ENCODE results near the gene MBOAT7. TPM values are rescaled to one million over a fixed set of nuclear protein-coding genes. Genes with fewer than 3 reads are reported as not detected.

Gene MBOAT7
- total and polyA plus RNA-seq, 7 experiments from 2014 or later = 11.3 to 79.4 (median 34.5) TPM

- Histone ChIP-seq H3K4me1 (ENCODE audit: control insufficient read depth in 2 of 2, insufficient read depth in 2 of 2, low read length in 2 of 2) (peaks cover 19 to 20% of the 10 kb centered on the region in 2 donors), H3K27ac (ENCODE audit: low read depth, low read length) (no peak overlapping the region), H3K4me3 (ENCODE audit: low read length) (no peak overlapping the region), H3K9me3 (ENCODE audit: control insufficient read depth in 2 of 3, low read length in 3 of 3) (no peaks in the 10 kb centered on the region), H3K36me3 (ENCODE audit: control insufficient read depth in 2 of 3, insufficient read depth in 3 of 3, low read length in 3 of 3) (peaks cover 5 to 12% (median 5%) of the 10 kb centered on the region in 3 experiments), H3K27me3 (ENCODE audit: control insufficient read depth in 2 of 2, insufficient read depth in 2 of 2, low read length in 2 of 2) (no peaks in the 10 kb centered on the region)
- Mint-ChIP-seq H3K27me3 (peaks cover 0 to 2% (median 0%) of the 10 kb centered on the region in 5 donors), H3K27ac (peak overlapping the region in 5 of 9 donors; percentile 29 to 100 (median 38)), H3K4me3 (peak overlapping the region; percentile 27 to 97 (median 61)), H3K9me3 (peaks cover 0 to 2% (median 0%) of the 10 kb centered on the region in 11 donors), H3K36me3 (peaks cover 0 to 18% (median 8%) of the 10 kb centered on the region in 5 donors), H3K4me1 (peaks cover 21 to 37% (median 26%) of the 10 kb centered on the region in 7 donors)
- ATAC-seq (no peak), DNase-seq (no peak)
- intact Hi-C loops (cut with micrococcal nuclease) = loop anchor here in 1 of 2 donors (5.0 to 10.0 kb wide), 3 partner anchors 641 to 1192 kb away; partner anchors contain the start of genes RPL28 and TMEM238
- POLR2A ChIA-PET = interaction anchor here (4.8 kb wide), 1 partner anchor 34 kb away, joined by 66 read pairs; the partner anchor contains the start of gene LENG1
- CTCF ChIA-PET = no interaction called here
Observed at GRCh38 chr19:54193011-54193410, 3.6 kb upstream of the MBOAT7 start.

GRCh38 chr19:54191811-54192453, 2.6 kb upstream of the MBOAT7 start:
- DNase-seq (no peak), ATAC-seq (no peak)
- peaks cover 0 to 2% (median 0%) of the 10 kb centered on the region in 5 donors for H3K27me3 Mint-ChIP-seq
- H3K4me3 Mint-ChIP-seq = peak overlapping the region; percentile 81 to 97 (median 90)
- H3K4me1 Mint-ChIP-seq = peaks cover 22 to 47% (median 36%) of the 10 kb centered on the region in 7 donors
- H3K27ac Mint-ChIP-seq = peak overlapping the region; percentile 85 to 100 (median 91)
- ChIA-PET CTCF (interaction anchor here (0.7 kb wide), 1 partner anchor 76 kb away, joined by 3 read pairs; no protein-coding TSS in a partner anchor), POLR2A (interaction anchor here (1.1 to 7.0 kb wide), 7 partner anchors 9 to 77 kb away, joined by 3 to 135 read pairs (median 8); partner anchors contain the start of genes LENG1, PRPF31, RPS9 and TFPT)
- H3K36me3 ChIP-seq (ENCODE audit: control insufficient read depth in 2 of 3, insufficient read depth in 3 of 3, low read length in 3 of 3) = peaks cover 5 to 18% (median 5%) of the 10 kb centered on the region in 3 experiments
- peaks cover 0 to 2% (median 0%) of the 10 kb centered on the region in 11 donors for H3K9me3 Mint-ChIP-seq
- no peaks in the 10 kb centered on the region for H3K27me3 ChIP-seq (ENCODE audit: control insufficient read depth in 2 of 2, insufficient read depth in 2 of 2, low read length in 2 of 2)
- peak overlapping the region; percentile 89 for H3K4me3 ChIP-seq (ENCODE audit: low read length)
- H3K27ac ChIP-seq (ENCODE audit: low read depth, low read length) = peak overlapping the region; percentile 99
- peaks cover 0 to 18% (median 8%) of the 10 kb centered on the region in 5 donors for H3K36me3 Mint-ChIP-seq
- no peaks in the 10 kb centered on the region for H3K9me3 ChIP-seq (ENCODE audit: control insufficient read depth in 2 of 3, low read length in 3 of 3)
- intact Hi-C loops (cut with micrococcal nuclease) = loop anchor here in 1 of 2 donors (5.0 to 10.0 kb wide), 3 partner anchors 640 to 1193 kb away; partner anchors contain the start of genes RPL28 and TMEM238
- peaks cover 20 to 22% of the 10 kb centered on the region in 2 donors for H3K4me1 ChIP-seq (ENCODE audit: control insufficient read depth in 2 of 2, insufficient read depth in 2 of 2, low read length in 2 of 2)

- Histone ChIP-seq H3K4me1 (ENCODE audit: control insufficient read depth in 2 of 2, insufficient read depth in 2 of 2, low read length in 2 of 2) (peaks cover 20 to 22% of the 10 kb centered on the region in 2 donors), H3K9me3 (ENCODE audit: control insufficient read depth in 2 of 3, low read length in 3 of 3) (no peaks in the 10 kb centered on the region), H3K36me3 (ENCODE audit: control insufficient read depth in 2 of 3, insufficient read depth in 3 of 3, low read length in 3 of 3) (peaks cover 5 to 18% (median 5%) of the 10 kb centered on the region in 3 experiments), H3K27ac (ENCODE audit: low read depth, low read length) (peak within 1 kb of the TSS; percentile 99), H3K27me3 (ENCODE audit: control insufficient read depth in 2 of 2, insufficient read depth in 2 of 2, low read length in 2 of 2) (no peaks in the 10 kb centered on the region), H3K4me3 (ENCODE audit: low read length) (peak within 1 kb of the TSS; percentile 89)
- peaks cover 0 to 22% (median 10%) of the 10 kb centered on the region in 5 donors for H3K36me3 Mint-ChIP-seq
- POLR2A ChIA-PET = interaction anchor here (0.6 to 7.0 kb wide), 13 partner anchors 9 to 1463 kb away, joined by 3 to 135 read pairs (median 6); partner anchors contain the start of genes CNOT3, LENG1, MYADM and PRPF31
- peak in 5 of 9 donors; percentile 84 to 96 (median 93) for DNase-seq
- peaks cover 22 to 47% (median 40%) of the 10 kb centered on the region in 7 donors for H3K4me1 Mint-ChIP-seq
- CTCF ChIA-PET = no interaction called here
- intact Hi-C loops (cut with micrococcal nuclease) = loop anchor here in 1 of 2 donors (5.0 to 10.0 kb wide), 3 partner anchors 639 to 1194 kb away; partner anchors contain the start of genes RPL28 and TMEM238
- peak within 1 kb of the TSS; percentile 97 to 100 (median 99) for H3K27ac Mint-ChIP-seq
- peaks cover 0 to 2% (median 0%) of the 10 kb centered on the region in 11 donors for H3K9me3 Mint-ChIP-seq
- ATAC-seq = peak; percentile 39
- peaks cover 0 to 2% (median 0%) of the 10 kb centered on the region in 5 donors for H3K27me3 Mint-ChIP-seq
- peak within 1 kb of the TSS; percentile 90 to 100 (median 93) for H3K4me3 Mint-ChIP-seq
Observed at GRCh38 chr19:54191011-54191810, 1.8 kb upstream of the MBOAT7 start, which contains the start of gene TSEN34. TSEN34 (plus strand) TSS chr19:54191308; CDS start chr19:54191365, 57 bp downstream.

- H3K27ac ChIP-seq (ENCODE audit: low read depth, low read length) = peak overlapping the region; percentile 99
- peaks cover 5 to 18% (median 5%) of the 10 kb centered on the region in 3 experiments for H3K36me3 ChIP-seq (ENCODE audit: control insufficient read depth in 2 of 3, insufficient read depth in 3 of 3, low read length in 3 of 3)
- H3K4me3 ChIP-seq (ENCODE audit: low read length) = peak overlapping the region; percentile 89
- POLR2A ChIA-PET = interaction anchor here (0.6 to 7.0 kb wide), 14 partner anchors 10 to 1464 kb away, joined by 3 to 135 read pairs (median 6); partner anchors contain the start of genes CNOT3, LENG1, MYADM and PRPF31
- CTCF ChIA-PET = no interaction called here
- peaks cover 20 to 22% of the 10 kb centered on the region in 2 donors for H3K4me1 ChIP-seq (ENCODE audit: control insufficient read depth in 2 of 2, insufficient read depth in 2 of 2, low read length in 2 of 2)
- H3K9me3 ChIP-seq (ENCODE audit: control insufficient read depth in 2 of 3, low read length in 3 of 3) = no peaks in the 10 kb centered on the region
- H3K9me3 Mint-ChIP-seq = peaks cover 0 to 2% (median 0%) of the 10 kb centered on the region in 11 donors
- no peaks in the 10 kb centered on the region for H3K27me3 ChIP-seq (ENCODE audit: control insufficient read depth in 2 of 2, insufficient read depth in 2 of 2, low read length in 2 of 2)
- peaks cover 0 to 2% (median 0%) of the 10 kb centered on the region in 5 donors for H3K27me3 Mint-ChIP-seq
- intact Hi-C loops (cut with micrococcal nuclease) = loop anchor here (1.0 to 10.0 kb wide), 16 partner anchors 10 to 1464 kb away; partner anchors contain the start of genes CNOT3 (in 2 of the 2), LENG8 (in 2 of the 2), MYADM (in 2 of the 2) and NDUFA3 (in 2 of the 2)
- DNase-seq (peak in 8 of 9 donors; percentile 99 to 100 (median 100)), ATAC-seq (peak; percentile 70)
- peak overlapping the region; percentile 90 to 100 (median 93) for H3K4me3 Mint-ChIP-seq
- H3K27ac Mint-ChIP-seq = peak overlapping the region; percentile 97 to 100 (median 99)
- H3K36me3 Mint-ChIP-seq = peaks cover 0 to 20% (median 10%) of the 10 kb centered on the region in 5 donors
- peaks cover 21 to 47% (median 38%) of the 10 kb centered on the region in 7 donors for H3K4me1 Mint-ChIP-seq
Observed at GRCh38 chr19:54190503-54191010, 1.2 kb upstream of the MBOAT7 start.

GRCh38 chr19:54189735-54190502, 539 bp upstream of the MBOAT7 start:
- Histone ChIP-seq H3K27me3 (ENCODE audit: control insufficient read depth in 2 of 2, insufficient read depth in 2 of 2, low read length in 2 of 2) (no peaks in the 10 kb centered on the region), H3K27ac (ENCODE audit: low read depth, low read length) (peak overlapping the region; percentile 99), H3K9me3 (ENCODE audit: control insufficient read depth in 2 of 3, low read length in 3 of 3) (no peaks in the 10 kb centered on the region), H3K4me3 (ENCODE audit: low read length) (peak overlapping the region; percentile 81), H3K36me3 (ENCODE audit: control insufficient read depth in 2 of 3, insufficient read depth in 3 of 3, low read length in 3 of 3) (peaks cover 5 to 18% (median 5%) of the 10 kb centered on the region in 3 experiments), H3K4me1 (ENCODE audit: control insufficient read depth in 2 of 2, insufficient read depth in 2 of 2, low read length in 2 of 2) (peaks cover 20 to 22% of the 10 kb centered on the region in 2 donors)
- Mint-ChIP-seq H3K27me3 (peaks cover 0 to 2% (median 0%) of the 10 kb centered on the region in 5 donors), H3K4me3 (peak overlapping the region; percentile 90 to 100 (median 93)), H3K27ac (peak overlapping the region; percentile 97 to 100 (median 99)), H3K36me3 (peaks cover 0 to 18% (median 5%) of the 10 kb centered on the region in 5 donors), H3K4me1 (peaks cover 15 to 47% (median 39%) of the 10 kb centered on the region in 7 donors), H3K9me3 (peaks cover 0 to 2% (median 0%) of the 10 kb centered on the region in 11 donors)
- CTCF ChIA-PET = interaction anchor here (0.7 to 2.1 kb wide), 5 partner anchors 8 to 87 kb away, joined by 3 to 6 read pairs (median 4); partner anchors contain the start of genes CNOT3 and LENG1
- peak; percentile 98 to 100 (median 100) for DNase-seq
- ATAC-seq = peak; percentile 73
- POLR2A ChIA-PET = interaction anchor here (0.7 to 7.0 kb wide), 24 partner anchors 11 to 1465 kb away, joined by 3 to 135 read pairs (median 6); partner anchors contain the start of genes CNOT3, FIZ1, LENG1 and LENG8
- intact Hi-C loops (cut with micrococcal nuclease) = loop anchor here (1.0 to 10.0 kb wide), 20 partner anchors 10 to 1464 kb away; partner anchors contain the start of genes CNOT3 (in 2 of the 2), LENG8 (in 2 of the 2), MYADM (in 2 of the 2) and NDUFA3 (in 2 of the 2)
